ENCODE results near the gene NDUFB10. TPM values are rescaled to one million over a fixed set of nuclear protein-coding genes. Genes with fewer than 3 reads are reported as not detected.

The NDUFB10 gene
- polyA plus RNA-seq, 1 donor (not counting 4 experiments of a cell fraction or from before 2014, with no cell fraction given), result 107 TPM

DNA sequence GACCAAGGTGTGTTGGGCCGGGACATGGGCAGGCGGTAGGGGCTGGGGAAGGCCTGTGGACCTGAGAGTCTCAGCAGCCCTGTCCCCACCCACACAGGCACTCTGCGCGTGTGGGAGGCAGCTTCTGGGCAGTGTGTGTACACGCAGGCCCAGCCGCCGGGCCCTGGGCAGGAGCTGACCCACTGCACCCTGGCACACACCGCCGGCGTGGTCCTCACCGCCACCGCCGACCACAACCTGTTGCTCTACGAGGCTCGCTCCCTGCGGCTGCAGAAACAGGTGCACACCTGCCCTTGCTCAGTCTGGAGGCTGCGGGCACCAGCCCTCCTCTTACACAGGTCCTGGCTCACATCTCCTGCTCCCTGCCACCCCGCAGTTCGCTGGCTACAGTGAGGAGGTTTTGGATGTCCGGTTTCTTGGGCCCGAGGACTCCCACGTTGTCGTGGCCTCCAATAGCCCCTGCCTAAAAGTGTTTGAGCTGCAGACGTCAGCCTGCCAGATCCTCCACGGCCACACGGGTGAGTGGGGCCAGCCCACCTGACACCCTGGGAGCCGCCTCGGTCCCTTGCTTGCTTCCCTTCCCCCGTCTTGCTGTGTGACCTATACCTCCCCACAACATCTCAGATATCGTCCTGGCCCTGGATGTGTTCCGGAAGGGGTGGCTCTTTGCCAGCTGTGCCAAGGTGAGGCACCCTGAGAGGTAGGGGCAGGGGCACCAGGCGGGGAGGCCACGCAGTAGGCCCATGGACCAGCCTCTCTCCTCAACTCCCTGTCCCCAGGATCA lies 16.3 kb downstream of the NDUFB10 start:
- H3K4me3 ChIP-seq (ENCODE audit: control insufficient read depth in 2 of 3, extremely low read depth in 1 of 3, insufficient read depth in 2 of 3, low read depth in 1 of 3, low read length in 3 of 3), result no peak overlapping the region
- H4K20me1 ChIP-seq (ENCODE audit: control insufficient read depth, extremely low read depth, insufficient read depth, low read length), result no peaks in the 10 kb centered on the region
- H3K36me3 ChIP-seq (ENCODE audit: control insufficient read depth in 2 of 2, extremely low read depth in 1 of 2, insufficient read depth in 2 of 2, low read length in 2 of 2), result peaks cover 14 to 23% of the 10 kb centered on the region in 2 experiments
- no peak for FAIRE-seq
- H2AFZ ChIP-seq (ENCODE audit: control insufficient read depth, low read length), result no peak overlapping the region
- H3K9me1 ChIP-seq (ENCODE audit: control insufficient read depth, extremely low read depth, insufficient read depth, low read length), result no peaks in the 10 kb centered on the region
- H3K4me1 ChIP-seq (ENCODE audit: control insufficient read depth, extremely low read depth, insufficient read depth, low read length), result peaks cover 29% of the 10 kb centered on the region
- no peak overlapping the region for H3K27ac ChIP-seq (ENCODE audit: control insufficient read depth, insufficient read depth, low read length)
- dilution Hi-C loops (cut with MboI; ENCODE audit: extremely low pct_ligation_motif_present, low sequenced_read_pairs), result no loop called here
- no peak overlapping the region for H3K9ac ChIP-seq (ENCODE audit: control insufficient read depth, extremely low read depth, insufficient read depth, low read length)
- peaks cover 3% of the 10 kb centered on the region for H3K27me3 ChIP-seq (ENCODE audit: control insufficient read depth, extremely low read depth, insufficient read depth, low read length)
- H3K9me3 ChIP-seq (ENCODE audit: control insufficient read depth, low read depth, low read length), result no peaks in the 10 kb centered on the region
- no peak for TF ChIP-seq EZH2 (IDR thresholded peaks at IDR 0.05; ENCODE audit: low read length)
- TF ChIP-seq, protein P1, sequence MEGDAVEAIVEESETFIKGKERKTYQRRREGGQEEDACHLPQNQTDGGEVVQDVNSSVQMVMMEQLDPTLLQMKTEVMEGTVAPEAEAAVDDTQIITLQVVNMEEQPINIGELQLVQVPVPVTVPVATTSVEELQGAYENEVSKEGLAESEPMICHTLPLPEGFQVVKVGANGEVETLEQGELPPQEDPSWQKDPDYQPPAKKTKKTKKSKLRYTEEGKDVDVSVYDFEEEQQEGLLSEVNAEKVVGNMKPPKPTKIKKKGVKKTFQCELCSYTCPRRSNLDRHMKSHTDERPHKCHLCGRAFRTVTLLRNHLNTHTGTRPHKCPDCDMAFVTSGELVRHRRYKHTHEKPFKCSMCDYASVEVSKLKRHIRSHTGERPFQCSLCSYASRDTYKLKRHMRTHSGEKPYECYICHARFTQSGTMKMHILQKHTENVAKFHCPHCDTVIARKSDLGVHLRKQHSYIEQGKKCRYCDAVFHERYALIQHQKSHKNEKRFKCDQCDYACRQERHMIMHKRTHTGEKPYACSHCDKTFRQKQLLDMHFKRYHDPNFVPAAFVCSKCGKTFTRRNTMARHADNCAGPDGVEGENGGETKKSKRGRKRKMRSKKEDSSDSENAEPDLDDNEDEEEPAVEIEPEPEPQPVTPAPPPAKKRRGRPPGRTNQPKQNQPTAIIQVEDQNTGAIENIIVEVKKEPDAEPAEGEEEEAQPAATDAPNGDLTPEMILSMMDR (optimal IDR thresholded peaks at IDR 0.05 in 1 of 3, IDR thresholded peaks at IDR 0.05 in 1 of 3, conservative IDR thresholded peaks at IDR 0.05 in 1 of 3; ENCODE audit: extremely low read depth in 1 of 3, insufficient read depth in 2 of 3, low read length in 3 of 3), result no peak
- DNase-seq (ENCODE audit: low read depth, low spot score), result no peak
- peaks cover 32% of the 10 kb centered on the region for H3K79me2 ChIP-seq (ENCODE audit: control insufficient read depth, insufficient read depth, low read length)
- H3K4me2 ChIP-seq (ENCODE audit: control insufficient read depth, extremely low read depth, insufficient read depth, low read depth, low read length), result no peak overlapping the region

- Histone ChIP-seq H3K9ac (ENCODE audit: control insufficient read depth, extremely low read depth, insufficient read depth, low read length) (no peak overlapping the region), H3K9me3 (ENCODE audit: control insufficient read depth, low read depth, low read length) (no peaks in the 10 kb centered on the region), H3K36me3 (ENCODE audit: control insufficient read depth in 2 of 2, extremely low read depth in 1 of 2, insufficient read depth in 2 of 2, low read length in 2 of 2) (peaks cover 14 to 23% of the 10 kb centered on the region in 2 experiments), H2AFZ (ENCODE audit: control insufficient read depth, low read length) (no peak overlapping the region), H3K27me3 (ENCODE audit: control insufficient read depth, extremely low read depth, insufficient read depth, low read length) (peaks cover 8% of the 10 kb centered on the region), H3K4me3 (ENCODE audit: control insufficient read depth in 2 of 3, extremely low read depth in 1 of 3, insufficient read depth in 2 of 3, low read depth in 1 of 3, low read length in 3 of 3) (no peak overlapping the region), H4K20me1 (ENCODE audit: control insufficient read depth, extremely low read depth, insufficient read depth, low read length) (no peaks in the 10 kb centered on the region), H3K9me1 (ENCODE audit: control insufficient read depth, extremely low read depth, insufficient read depth, low read length) (no peaks in the 10 kb centered on the region), H3K4me1 (ENCODE audit: control insufficient read depth, extremely low read depth, insufficient read depth, low read length) (peaks cover 27% of the 10 kb centered on the region), H3K27ac (ENCODE audit: control insufficient read depth, insufficient read depth, low read length) (no peak overlapping the region), H3K79me2 (ENCODE audit: control insufficient read depth, insufficient read depth, low read length) (peaks cover 29% of the 10 kb centered on the region), H3K4me2 (ENCODE audit: control insufficient read depth, extremely low read depth, insufficient read depth, low read depth, low read length) (no peak overlapping the region)
- no peak for FAIRE-seq
- dilution Hi-C loops (cut with MboI; ENCODE audit: extremely low pct_ligation_motif_present, low sequenced_read_pairs), result no loop called here
- no peak for DNase-seq (ENCODE audit: low read depth, low spot score)
- TF ChIP-seq EZH2 (IDR thresholded peaks at IDR 0.05; ENCODE audit: low read length), result no peak
- TF ChIP-seq, protein P1 (optimal IDR thresholded peaks at IDR 0.05 in 1 of 3, IDR thresholded peaks at IDR 0.05 in 1 of 3, conservative IDR thresholded peaks at IDR 0.05 in 1 of 3; ENCODE audit: extremely low read depth in 1 of 3, insufficient read depth in 2 of 3, low read length in 3 of 3), result no peak
These were observed 16.8 kb downstream of the NDUFB10 start for GRCh38 chr16:1976216-1976520.
